Brain microvascular endothelial cell (primary cell): Measurements from ENCODE around the gene ACTL8.

ENCODE experiments used
- DNase-seq: peaks from one replicate; pipeline ENCODE4 v3.0.0-alpha.2; 2020
- H3K27ac ChIP-seq: fragments of 250-450 bp; sonication (Bioruptor Pico); 2 replicates; pipeline ENCODE4 v1.5.1; 2020; ENCODE audit warnings: mild to moderate bottlenecking, moderate library complexity
- H3K27me3 ChIP-seq: fragments of 250-450 bp; sonication (Bioruptor Pico); replicated peaks from 2 replicates; pipeline ENCODE4 v1.5.1; 2020; ENCODE audit warnings: mild to moderate bottlenecking
- H3K36me3 ChIP-seq: fragments of 250-450 bp; sonication (Bioruptor Pico); replicated peaks from 2 replicates; pipeline ENCODE4 v1.5.1; 2020; ENCODE audit warnings: mild to moderate bottlenecking
- H3K4me3 ChIP-seq: 2 replicates; pipeline ENCODE4 v1.5.1; 2011; ENCODE audit warnings: low read depth, mild to moderate bottlenecking, control low read depth, low read length, moderate library complexity
- CTCF ChIP-seq: IDR thresholded peaks from 2 replicates; pipeline ENCODE4 v1.5.1; 2011; ENCODE audit warnings: low read depth, mild to moderate bottlenecking, moderate library complexity, low read length, control low read depth, inconsistent platforms; ENCODE audit errors: missing control alignments
- in situ Hi-C: cut with HindIII; loops from 2 replicates; pipeline ENCODE4 v1.10.0; 2017; ENCODE audit warnings: low sequenced_read_pairs, low pct_ligation_motif_present

The ACTL8 gene

GRCh38 chr1:17789926-17790325, 34.8 kb downstream of the ACTL8 start:
- H3K27me3 ChIP-seq, result no peaks in the 10 kb centered on the region

DNA sequence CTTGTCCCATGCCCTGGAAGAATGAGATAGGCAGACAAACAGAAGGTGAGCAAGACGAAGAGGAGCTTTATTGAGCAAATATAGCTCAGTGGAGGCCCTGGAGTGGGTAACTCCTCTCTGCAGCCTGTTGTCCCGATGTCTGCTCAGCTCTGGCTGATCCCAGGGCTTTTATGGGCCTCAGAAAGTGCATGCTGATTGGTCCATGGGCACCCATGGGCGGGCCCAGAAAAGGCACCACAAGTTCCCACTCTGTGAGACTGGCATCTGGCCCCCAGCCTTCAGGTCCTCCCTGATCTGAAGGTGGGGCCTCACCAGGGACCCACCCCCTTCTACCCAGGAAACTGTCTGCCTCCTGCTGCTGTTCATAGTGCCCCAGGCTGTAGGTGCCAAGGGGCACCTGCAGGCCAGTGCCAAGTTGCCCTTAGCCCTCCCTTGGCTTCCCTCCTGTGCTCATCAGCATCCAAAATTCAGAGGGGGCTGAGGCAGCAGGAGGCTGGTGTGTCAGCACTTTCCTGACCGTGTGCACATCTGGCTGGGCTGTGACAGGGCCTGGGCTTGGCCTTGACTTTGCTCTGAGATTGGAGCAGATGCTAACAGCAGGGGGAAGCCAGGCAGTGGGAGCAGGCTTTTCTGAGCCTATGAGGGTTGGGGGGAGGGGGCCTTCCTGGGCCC, 35.4 kb downstream of the ACTL8 start:
- Histone ChIP-seq H3K36me3 (no peaks in the 10 kb centered on the region), H3K4me3 (no peak overlapping the region), H3K27me3 (no peaks in the 10 kb centered on the region), H3K27ac (no peak overlapping the region)
- TF ChIP-seq CTCF, result no peak
- DNase-seq, result no peak
- in situ Hi-C loops, result no loop called here

More at GRCh38 chr1:17789926-17790325, 34.8 kb downstream of the ACTL8 start:
- TF ChIP-seq CTCF, result no peak
- in situ Hi-C loops, result no loop called here
- DNase-seq, result no peak
- Histone ChIP-seq H3K27ac (no peak overlapping the region), H3K36me3 (no peaks in the 10 kb centered on the region), H3K4me3 (no peak overlapping the region)

- no peak for TF ChIP-seq CTCF
- Histone ChIP-seq H3K4me3 (no peak overlapping the region), H3K27me3 (no peaks in the 10 kb centered on the region), H3K27ac (no peak overlapping the region), H3K36me3 (no peaks in the 10 kb centered on the region)
- DNase-seq, result no peak
- in situ Hi-C loops, result no loop called here
Observed at GRCh38 chr1:17791055-17791390, 35.9 kb downstream of the ACTL8 start.

GRCh38 chr1:17791480-17791879, 36.3 kb downstream of the ACTL8 start:
- no peak for DNase-seq
- Histone ChIP-seq H3K4me3 (no peak overlapping the region), H3K27me3 (no peaks in the 10 kb centered on the region), H3K27ac (no peak overlapping the region), H3K36me3 (no peaks in the 10 kb centered on the region)
- in situ Hi-C loops, result no loop called here
- TF ChIP-seq CTCF, result no peak

DNA sequence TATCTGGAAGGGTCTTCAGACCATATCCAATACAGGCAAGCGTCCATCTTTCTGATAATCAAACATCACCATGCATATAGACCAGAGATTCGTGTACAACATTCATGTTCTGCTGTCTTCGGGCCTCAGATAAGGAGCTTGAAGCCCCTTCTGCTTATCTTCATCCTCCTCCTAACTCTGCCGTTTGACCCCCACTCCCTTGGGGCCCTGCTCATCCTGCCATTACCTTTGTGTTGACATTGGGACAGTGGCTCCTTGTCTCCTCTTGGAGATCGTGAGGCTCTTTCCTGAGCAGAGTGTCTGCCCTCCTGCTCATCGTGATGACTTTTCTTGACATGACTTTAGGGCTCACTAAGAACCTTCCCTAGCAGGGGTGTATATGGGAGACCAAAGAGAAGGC, 37.3 kb downstream of the ACTL8 start:
- Histone ChIP-seq H3K27me3 (no peaks in the 10 kb centered on the region), H3K4me3 (no peak overlapping the region), H3K36me3 (no peaks in the 10 kb centered on the region), H3K27ac (no peak overlapping the region)
- in situ Hi-C loops, result no loop called here
- no peak for DNase-seq
- TF ChIP-seq CTCF, result no peak
